HCT116 (cell line): ENCODE measurements around the gene RAP2C. TPM values are rescaled to one million over a fixed set of nuclear protein-coding genes. Genes with fewer than 3 reads are reported as not detected.
"Not testable (repeated sequence)": the region's sequence is repeated elsewhere in the genome, so short reads cannot be mapped to it uniquely, and the experiment has no call there.

ENCODE experiments used
- ATAC-seq: fragments of 200-7000 bp; cut with Tn5 transposase; 2 replicates; pipeline ENCODE4 v1.9.1; 2020; ENCODE audit warnings: mild to moderate bottlenecking, moderate library complexity
- BruUV-seq: library from RNA; stranded (reverse); fragments of 400-500 nt; replicated peaks from 2 replicates; lab custom pipeline; 2021; lab: Mats Ljungman, UMichigan
- CTCF ChIA-PET: fragments of 300-600 bp; sonication (Branson Sonifier 250); formaldehyde crosslinking; loops from one replicate; lab custom pipeline; 2021; ENCODE audit warnings: antibody characterized with exemption; lab: Charles Lee
- POLR2A ChIA-PET: fragments of 300-600, 350-600 bp; sonication (Branson Sonifier 250); formaldehyde crosslinking; loops from one replicate; lab custom pipeline; 2021; ENCODE audit warnings: antibody characterized with exemption; lab: Charles Lee
- RAD21 ChIA-PET, 2 experiments: fragments of 300-600 bp; sonication (Branson Sonifier 250); formaldehyde crosslinking; loops; one replicate each; lab custom pipeline; 2023; ENCODE audit warnings: low total read pairs in 2 of 2; ENCODE audit not compliant: uncharacterized antibody in 2 of 2, unreplicated experiment in 2 of 2, low non-redundant PET in 1 of 2; lab: Charles Lee
- DNase-seq: peaks from one replicate; pipeline ENCODE4 v3.0.0-alpha.2; 2010; ENCODE audit warnings: low read depth, low spot score
- H2AFZ ChIP-seq: fragments of 200-600 bp; shearing (Covaris generic), sonication (generic); 2 replicates; pipeline ENCODE4 v1.6.1; 2017; ENCODE audit warnings: low read depth, mixed run types, mixed read lengths, antibody characterized with exemption, low read length; ENCODE audit not compliant: poor library complexity, severe bottlenecking
- H3K27ac ChIP-seq: 2 replicates; pipeline ENCODE4 v1.5.1; 2012; ENCODE audit warnings: low read depth, low read length
- H3K27me3 ChIP-seq: fragments of 200-600 bp; sonication (generic); 2 replicates; pipeline ENCODE4 v1.6.1; 2016; ENCODE audit warnings: mixed run types, low read length, mixed read lengths; ENCODE audit not compliant: insufficient read depth
- H3K36me3 ChIP-seq, 2 experiments: fragments of 200-500 bp in 1 of 2; fragments of 200-600 bp in 1 of 2; sonication (Bioruptor generic) in 1 of 2; sonication (generic) in 1 of 2; 2 replicates each; pipeline versions ENCODE4 v1.5.1 to v1.6.1; 2014 to 2016; ENCODE audit warnings: low read length in 2 of 2, inconsistent platforms in 1 of 2, mixed read lengths in 1 of 2, mixed run types in 1 of 2; ENCODE audit not compliant: insufficient read depth in 2 of 2, control insufficient read depth in 1 of 2
- H3K4me1 ChIP-seq, 2 experiments: fragments of 200-600 bp in 1 of 2; sonication (generic) in 1 of 2; 2 replicates each; pipeline versions ENCODE4 v1.5.1 to v1.6.1; 2012 to 2017; ENCODE audit warnings: low read length in 2 of 2, inconsistent platforms in 1 of 2, mild to moderate bottlenecking in 1 of 2, mixed read lengths in 1 of 2, mixed run types in 1 of 2, moderate library complexity in 1 of 2; ENCODE audit not compliant: insufficient read depth in 2 of 2, control insufficient read depth in 1 of 2
- H3K4me2 ChIP-seq: fragments of 200-600 bp; sonication (generic); 2 replicates; pipeline ENCODE4 v1.6.1; 2017; ENCODE audit warnings: mixed run types, low read length, mixed read lengths
- H3K4me3 ChIP-seq, 2 experiments: fragments of 200-600 bp in 1 of 2; sonication (generic) in 1 of 2; replicated peaks in 1 of 2; 2 replicates each; pipeline ENCODE4 v1.5.1; 2011 to 2016; ENCODE audit warnings: low read length in 2 of 2, control low read depth in 1 of 2, low read depth in 1 of 2, mild to moderate bottlenecking in 1 of 2, mixed read lengths in 1 of 2, mixed run types in 1 of 2
- H3K79me2 ChIP-seq: fragments of 200-600 bp; sonication (generic); 2 replicates; pipeline ENCODE4 v1.6.1; 2017; ENCODE audit warnings: mild to moderate bottlenecking, mixed run types, low read length, moderate library complexity, mixed read lengths; ENCODE audit not compliant: insufficient read depth
- H3K9ac ChIP-seq: fragments of 200-600 bp; sonication (generic); 2 replicates; pipeline ENCODE4 v1.6.1; 2016; ENCODE audit warnings: low read length, mixed read lengths
- H3K9me2 ChIP-seq: fragments of 200-600 bp; sonication (generic), shearing (Covaris generic); 2 replicates; pipeline ENCODE4 v1.6.1; 2017; ENCODE audit warnings: mixed run types, mild to moderate bottlenecking, moderate library complexity; ENCODE audit not compliant: insufficient read depth
- H3K9me3 ChIP-seq, 2 experiments: fragments of 200-500 bp in 1 of 2; fragments of 200-600 bp in 1 of 2; sonication (Bioruptor generic) in 1 of 2; sonication (generic) in 1 of 2; 2 replicates each; pipeline ENCODE4 v1.6.1; 2014 to 2017; ENCODE audit warnings: low read length in 2 of 2, mixed read lengths in 2 of 2, inconsistent platforms in 1 of 2, low read depth in 1 of 2, mild to moderate bottlenecking in 1 of 2, mixed run types in 1 of 2, moderate library complexity in 1 of 2; ENCODE audit not compliant: control insufficient read depth in 1 of 2, insufficient read depth in 1 of 2
- H4K20me1 ChIP-seq: fragments of 200-600 bp; sonication (generic), shearing (Covaris generic); 2 replicates; pipeline ENCODE4 v1.6.1; 2017; ENCODE audit warnings: mixed run types, mild to moderate bottlenecking, moderate library complexity; ENCODE audit not compliant: insufficient read depth
- CBX3 ChIP-seq: IDR thresholded peaks from 2 replicates; pipeline ENCODE4 v1.6.1; 2012; ENCODE audit warnings: low read depth
- CEBPB ChIP-seq: IDR thresholded peaks from 2 replicates; pipeline ENCODE4 v1.6.1; 2012; ENCODE audit warnings: low read depth
- CTCF ChIP-seq, 3 experiments: fragments of 200-600 bp in 1 of 3; sonication (generic) in 1 of 3; IDR thresholded peaks in 2 of 3; conservative IDR thresholded peaks in 1 of 3; 2 replicates each; pipeline ENCODE4 v1.5.1; 2012 to 2017; ENCODE audit warnings: low read depth in 2 of 3, low read length in 2 of 3, antibody characterized with exemption in 1 of 3, borderline replicate concordance in 1 of 3, control low read depth in 1 of 3, mild to moderate bottlenecking in 1 of 3, mixed read lengths in 1 of 3, mixed run types in 1 of 3, moderate library complexity in 1 of 3; ENCODE audit not compliant: insufficient read depth in 1 of 3
- EGR1 ChIP-seq: IDR thresholded peaks from 2 replicates; pipeline ENCODE4 v1.6.1; 2012; ENCODE audit warnings: low read depth
- EZH2phosphoT487 ChIP-seq: fragments of 200-600 bp; IDR thresholded peaks from 2 replicates; pipeline ENCODE4 v1.6.1; 2018; ENCODE audit warnings: antibody characterized with exemption, borderline replicate concordance
- FOSL1 ChIP-seq: IDR thresholded peaks from 2 replicates; pipeline ENCODE4 v1.6.1; 2012; ENCODE audit warnings: low read depth
- JUND ChIP-seq: IDR thresholded peaks from 2 replicates; pipeline ENCODE4 v1.6.1; 2012
- MAX ChIP-seq: IDR thresholded peaks from 2 replicates; pipeline ENCODE4 v1.6.1; 2012
- POLR2A ChIP-seq: IDR thresholded peaks from 2 replicates; pipeline ENCODE4 v1.7.0; 2011; ENCODE audit warnings: borderline replicate concordance; ENCODE audit not compliant: insufficient read depth, insufficient read length; ENCODE audit errors: extremely low read depth
- POLR2AphosphoS5 ChIP-seq: IDR thresholded peaks from 2 replicates; pipeline ENCODE4 v1.6.1; 2011; ENCODE audit warnings: mild to moderate bottlenecking, low read depth, low read length, moderate library complexity
- RAD21 ChIP-seq: IDR thresholded peaks from 2 replicates; pipeline ENCODE4 v1.6.1; 2012; ENCODE audit warnings: low read depth, mild to moderate bottlenecking
- REST ChIP-seq: IDR thresholded peaks from 2 replicates; pipeline ENCODE4 v1.6.1; 2012; ENCODE audit warnings: low read depth
- SIN3A ChIP-seq: IDR thresholded peaks from 2 replicates; pipeline ENCODE4 v1.6.1; 2012; ENCODE audit warnings: low read depth
- ZFX ChIP-seq: fragments of 450-650 bp; IDR thresholded peaks from 2 replicates; pipeline ENCODE4 v1.6.1; 2017
- ZNF274 ChIP-seq: fragments of 200-500 bp; sonication (Bioruptor generic); IDR thresholded peaks from 2 replicates; pipeline ENCODE4 v1.6.1; 2014; ENCODE audit warnings: mild to moderate bottlenecking, low read depth, low read length, inconsistent platforms
- intact Hi-C: fragments of 100-400 bp; cut with micrococcal nuclease; formaldehyde crosslinking; loops from 2 replicates; pipeline ENCODE4 v1.10.0; 2022
- total RNA-seq: library from RNA; stranded (reverse); gene quantifications from one replicate; pipeline ENCODE4 v1.2.1, GENCODE V29; 2021; ENCODE audit not compliant: unreplicated experiment

The RAP2C gene
- total RNA-seq, 1 experiment from 2014 or later = 19.9 TPM

GRCh38 chrX:132163094-132163493 lies 56.2 kb downstream of the RAP2C start:
- H3K4me1 ChIP-seq, DNase-seq, H3K9me3 ChIP-seq, H4K20me1 ChIP-seq, H3K4me3 ChIP-seq, H3K27ac ChIP-seq, ATAC-seq, CTCF ChIA-PET, H3K79me2 ChIP-seq, H3K27me3 ChIP-seq, intact Hi-C loops, H3K36me3 ChIP-seq, H3K9ac ChIP-seq, H3K9me2 ChIP-seq, H2AFZ ChIP-seq, POLR2A ChIA-PET, RAD21 ChIA-PET, H3K4me2 ChIP-seq, BruUV-seq: not testable (repeated sequence)

- ChIA-PET CTCF (no interaction called here), RAD21 (no interaction called here), POLR2A (no interaction called here)
- H4K20me1 ChIP-seq = no peaks in the 10 kb centered on the region
- no peaks in the 10 kb centered on the region for H3K9me2 ChIP-seq
- no peak overlapping the region for H2AFZ ChIP-seq
- BruUV-seq = no TSS peak
- no peak overlapping the region for H3K4me2 ChIP-seq
- H3K4me3 ChIP-seq = no peak overlapping the region
- no peaks in the 10 kb centered on the region for H3K79me2 ChIP-seq
- H3K36me3 ChIP-seq = no peaks in the 10 kb centered on the region
- TF ChIP-seq POLR2AphosphoS5 (no peak), CEBPB (no peak), EZH2phosphoT487 (no peak), SIN3A (no peak), POLR2A (no peak), JUND (no peak), CTCF (IDR thresholded peaks at IDR 0.05 in 2 of 3, conservative IDR thresholded peaks at IDR 0.05 in 1 of 3; ENCODE audit: borderline replicate concordance in 1 of 3, insufficient read depth in 1 of 3, low read depth in 2 of 3, low read length in 2 of 3) (no peak), REST (no peak), RAD21 (no peak), FOSL1 (no peak), EGR1 (no peak), MAX (no peak), ZFX (no peak), ZNF274 (no peak), CBX3 (no peak)
- ATAC-seq (no peak), DNase-seq (no peak)
- no peak overlapping the region for H3K27ac ChIP-seq
- no peaks in the 10 kb centered on the region for H3K9me3 ChIP-seq
- intact Hi-C loops = no loop called here
- no peaks in the 10 kb centered on the region for H3K27me3 ChIP-seq
- H3K9ac ChIP-seq = no peak overlapping the region
- H3K4me1 ChIP-seq = no peaks in the 10 kb centered on the region
Measured at GRCh38 chrX:132153166-132153565, 66.1 kb downstream of the RAP2C start.
